ENCODE data around the gene CDKN2AIP.
A peak's percentile ranks its signal among the peaks of the same experiment; 100 is the strongest.
"Not testable (repeated sequence)": the region's sequence is repeated elsewhere in the genome, so short reads cannot be mapped to it uniquely, and the experiment has no call there.

Gene CDKN2AIP

GRCh38 chr4:183443655-183444213 is 702 bp upstream of the CDKN2AIP start:
- no peak for TF ChIP-seq Cebpa-rat (IDR thresholded peaks at IDR 0.05)
- Histone ChIP-seq H3K27ac (peak overlapping the region; percentile 99), H3K27me3 (no peaks in the 10 kb centered on the region), H4K20me1 (peaks cover 41% of the 10 kb centered on the region), H3K4me3 (peak overlapping the region; percentile 93), H3K4me2 (peak overlapping the region; percentile 97), H3K36me3 (peaks cover 30% of the 10 kb centered on the region), H3K4me1 (peaks cover 46% of the 10 kb centered on the region), H3K9ac (peak overlapping the region; percentile 98), H3K9me3 (no peaks in the 10 kb centered on the region)

GRCh38 chr4:183445097-183445428 is 627 bp downstream of the CDKN2AIP start:
- Histone ChIP-seq H3K4me3 (peak overlapping the region; percentile 93), H3K27ac (peak overlapping the region; percentile 99), H3K9me3 (no peaks in the 10 kb centered on the region), H3K36me3 (peaks cover 42% of the 10 kb centered on the region), H3K4me1 (peaks cover 46% of the 10 kb centered on the region), H3K27me3 (no peaks in the 10 kb centered on the region), H4K20me1 (peaks cover 46% of the 10 kb centered on the region), H3K4me2 (peak overlapping the region; percentile 97), H3K9ac (peak overlapping the region; percentile 98)
- no peak for TF ChIP-seq Cebpa-rat (IDR thresholded peaks at IDR 0.05)

GRCh38 chr4:183447646-183448045 is 3.2 kb downstream of the CDKN2AIP start:
- peaks cover 64% of the 10 kb centered on the region for H3K36me3 ChIP-seq
- peaks cover 43% of the 10 kb centered on the region for H3K4me1 ChIP-seq
- no peak for TF ChIP-seq Cebpa-rat (IDR thresholded peaks at IDR 0.05)
- H3K9me3 ChIP-seq, result no peaks in the 10 kb centered on the region
- peaks cover 46% of the 10 kb centered on the region for H4K20me1 ChIP-seq
- no peak overlapping the region for H3K4me3 ChIP-seq
- no peak overlapping the region for H3K9ac ChIP-seq
- no peak overlapping the region for H3K27ac ChIP-seq
- H3K4me2 ChIP-seq, result peak overlapping the region; percentile 97
- no peaks in the 10 kb centered on the region for H3K27me3 ChIP-seq

GRCh38 chr4:183448436-183448835 is 4.0 kb downstream of the CDKN2AIP start:
- no peaks in the 10 kb centered on the region for H3K9me3 ChIP-seq
- H3K36me3 ChIP-seq, result peaks cover 67% of the 10 kb centered on the region
- peak overlapping the region; percentile 97 for H3K4me2 ChIP-seq
- no peak overlapping the region for H3K9ac ChIP-seq
- H3K27ac ChIP-seq, result no peak overlapping the region
- no peaks in the 10 kb centered on the region for H3K27me3 ChIP-seq
- TF ChIP-seq Cebpa-rat (IDR thresholded peaks at IDR 0.05), result no peak; the same call in 1 of the 2 replicates
- peaks cover 35% of the 10 kb centered on the region for H3K4me1 ChIP-seq
- no peak overlapping the region for H3K4me3 ChIP-seq
- H4K20me1 ChIP-seq, result peaks cover 46% of the 10 kb centered on the region

GRCh38 chr4:183449193-183449882 is 4.9 kb downstream of the CDKN2AIP start:
- H3K36me3 ChIP-seq, result peaks cover 74% of the 10 kb centered on the region

GRCh38 chr4:183450108-183450507 is 5.7 kb downstream of the CDKN2AIP start:
- H3K27me3 ChIP-seq, result no peaks in the 10 kb centered on the region
- H3K4me3 ChIP-seq, result no peak overlapping the region
- H3K36me3 ChIP-seq, result peaks cover 74% of the 10 kb centered on the region
- no peak overlapping the region for H3K4me2 ChIP-seq
- no peak for TF ChIP-seq Cebpa-rat (IDR thresholded peaks at IDR 0.05)
- H4K20me1 ChIP-seq, result peaks cover 41% of the 10 kb centered on the region
- H3K4me1 ChIP-seq, result peaks cover 40% of the 10 kb centered on the region
- no peak overlapping the region for H3K27ac ChIP-seq
- peaks cover 3% of the 10 kb centered on the region; the same call in 1 of the 2 replicates for H3K9me3 ChIP-seq
- H3K9ac ChIP-seq, result no peak overlapping the region

More at GRCh38 chr4:183449193-183449882, 4.9 kb downstream of the CDKN2AIP start:
- Histone ChIP-seq H3K9ac (no peak overlapping the region), H4K20me1 (peaks cover 46% of the 10 kb centered on the region), H3K4me1 (peaks cover 33% of the 10 kb centered on the region), H3K4me3 (no peak overlapping the region), H3K27me3 (no peaks in the 10 kb centered on the region), H3K4me2 (no peak overlapping the region), H3K27ac (no peak overlapping the region), H3K9me3 (peaks cover 3% of the 10 kb centered on the region; the same call in 1 of the 2 replicates)
- no peak for TF ChIP-seq Cebpa-rat (IDR thresholded peaks at IDR 0.05)

- Histone ChIP-seq H3K4me2 (peak overlapping the region; percentile 86), H3K36me3 (peaks cover 26% of the 10 kb centered on the region), H3K27me3 (no peaks in the 10 kb centered on the region), H3K4me3 (peak overlapping the region; percentile 45; the same call in 1 of the 2 replicates), H3K4me1 (peaks cover 25% of the 10 kb centered on the region), H3K9ac (peak overlapping the region; percentile 59), H4K20me1 (no peaks in the 10 kb centered on the region), H3K27ac (peak overlapping the region; percentile 82), H3K9me3 (peaks cover 3% of the 10 kb centered on the region; the same call in 1 of the 2 replicates)
- TF ChIP-seq Cebpa-rat (IDR thresholded peaks at IDR 0.05), result no peak
Observed at GRCh38 chr4:183455431-183456195, 11.2 kb downstream of the CDKN2AIP start.

- Histone ChIP-seq H4K20me1 (no peaks in the 10 kb centered on the region), H3K9ac (no peak overlapping the region), H3K27ac (no peak overlapping the region), H3K4me1 (peaks cover 25% of the 10 kb centered on the region), H3K9me3 (peaks cover 3% of the 10 kb centered on the region; the same call in 1 of the 2 replicates), H3K4me3 (no peak overlapping the region), H3K27me3 (no peaks in the 10 kb centered on the region), H3K36me3 (peaks cover 10% of the 10 kb centered on the region; the same call in 1 of the 2 replicates), H3K4me2 (no peak overlapping the region)
- TF ChIP-seq Cebpa-rat (IDR thresholded peaks at IDR 0.05), result no peak
Observed at GRCh38 chr4:183458005-183458404, 13.6 kb downstream of the CDKN2AIP start.

GRCh38 chr4:183463903-183464619 is 19.6 kb downstream of the CDKN2AIP start:
- H3K4me2 ChIP-seq, H3K27me3 ChIP-seq, H3K4me1 ChIP-seq, H4K20me1 ChIP-seq, H3K9ac ChIP-seq, H3K4me3 ChIP-seq, H3K27ac ChIP-seq: not testable (repeated sequence)
- H3K36me3 ChIP-seq, result peaks cover 11% of the 10 kb centered on the region; the same call in 1 of the 2 replicates
- H3K9me3 ChIP-seq, result peaks cover 42% of the 10 kb centered on the region

GRCh38 chr4:183465879-183466278 is 21.4 kb downstream of the CDKN2AIP start:
- H3K27me3 ChIP-seq, H3K4me2 ChIP-seq, H3K9ac ChIP-seq, H4K20me1 ChIP-seq, H3K4me3 ChIP-seq, H3K27ac ChIP-seq, H3K4me1 ChIP-seq: not testable (repeated sequence)
- Histone ChIP-seq H3K9me3 (peaks cover 42% of the 10 kb centered on the region), H3K36me3 (peaks cover 11% of the 10 kb centered on the region; the same call in 1 of the 2 replicates)

Measured in BLaER1 (cell line).